Bronchial epithelial cell (primary cell): ENCODE measurements around the gene CTPS2. TPM values are rescaled to one million over a fixed set of nuclear protein-coding genes. Genes with fewer than 3 reads are reported as not detected.
A peak's percentile ranks its signal among the peaks of the same experiment; 100 is the strongest.
"Not testable (repeated sequence)": the region's sequence is repeated elsewhere in the genome, so short reads cannot be mapped to it uniquely, and the experiment has no call there.

Experiments
- DNase-seq: peaks from one replicate; pipeline ENCODE4 v3.0.0-alpha.2; 2010; ENCODE audit warnings: low read depth
- FAIRE-seq: peaks from 2 replicates; lab custom pipeline; 2011; peaks lifted over from hg19 to GRCh38; lab: Jason Lieb, UNC
- H3K27me3 ChIP-seq: 2 replicates; pipeline ENCODE4 v1.5.1; 2011; ENCODE audit warnings: low read length; ENCODE audit not compliant: control insufficient read depth, insufficient read depth
- H3K36me3 ChIP-seq: 2 replicates; pipeline ENCODE4 v1.5.1; 2011; ENCODE audit warnings: low read length; ENCODE audit not compliant: control insufficient read depth, insufficient read depth
- H3K4me3 ChIP-seq: 2 replicates; pipeline ENCODE4 v1.5.1; 2011; ENCODE audit warnings: mild to moderate bottlenecking, low read depth, low read length, control low read depth
- total RNA-seq: library from RNA; depleted of rRNA; stranded (reverse); fragments of >200 nt; gene quantifications from 2 replicates; pipeline ENCODE4 v1.2.1, GENCODE V29; 2014
- TF ChIP-seq, protein P1 (sequence below): IDR thresholded peaks from 2 replicates; pipeline ENCODE4 v1.5.1; 2011; ENCODE audit warnings: mild to moderate bottlenecking, moderate library complexity, low read length, control low read depth, inconsistent platforms; ENCODE audit not compliant: insufficient read depth, severe bottlenecking

CTPS2 gene
- total RNA-seq, 1 donor from 2014 or later: 5.8 TPM

GRCh38 chrX:16604337-16604736 lies 108.1 kb downstream of the CTPS2 start:
- FAIRE-seq (no peak), DNase-seq (no peak)
- no peaks in the 10 kb centered on the region for H3K36me3 ChIP-seq
- TF ChIP-seq, protein P1, sequence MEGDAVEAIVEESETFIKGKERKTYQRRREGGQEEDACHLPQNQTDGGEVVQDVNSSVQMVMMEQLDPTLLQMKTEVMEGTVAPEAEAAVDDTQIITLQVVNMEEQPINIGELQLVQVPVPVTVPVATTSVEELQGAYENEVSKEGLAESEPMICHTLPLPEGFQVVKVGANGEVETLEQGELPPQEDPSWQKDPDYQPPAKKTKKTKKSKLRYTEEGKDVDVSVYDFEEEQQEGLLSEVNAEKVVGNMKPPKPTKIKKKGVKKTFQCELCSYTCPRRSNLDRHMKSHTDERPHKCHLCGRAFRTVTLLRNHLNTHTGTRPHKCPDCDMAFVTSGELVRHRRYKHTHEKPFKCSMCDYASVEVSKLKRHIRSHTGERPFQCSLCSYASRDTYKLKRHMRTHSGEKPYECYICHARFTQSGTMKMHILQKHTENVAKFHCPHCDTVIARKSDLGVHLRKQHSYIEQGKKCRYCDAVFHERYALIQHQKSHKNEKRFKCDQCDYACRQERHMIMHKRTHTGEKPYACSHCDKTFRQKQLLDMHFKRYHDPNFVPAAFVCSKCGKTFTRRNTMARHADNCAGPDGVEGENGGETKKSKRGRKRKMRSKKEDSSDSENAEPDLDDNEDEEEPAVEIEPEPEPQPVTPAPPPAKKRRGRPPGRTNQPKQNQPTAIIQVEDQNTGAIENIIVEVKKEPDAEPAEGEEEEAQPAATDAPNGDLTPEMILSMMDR: no peak
- H3K27me3 ChIP-seq: no peaks in the 10 kb centered on the region
- H3K4me3 ChIP-seq: no peak overlapping the region

- FAIRE-seq: no peak
Measured at GRCh38 chrX:16603822-16604221, 108.6 kb downstream of the CTPS2 start.

DNA sequence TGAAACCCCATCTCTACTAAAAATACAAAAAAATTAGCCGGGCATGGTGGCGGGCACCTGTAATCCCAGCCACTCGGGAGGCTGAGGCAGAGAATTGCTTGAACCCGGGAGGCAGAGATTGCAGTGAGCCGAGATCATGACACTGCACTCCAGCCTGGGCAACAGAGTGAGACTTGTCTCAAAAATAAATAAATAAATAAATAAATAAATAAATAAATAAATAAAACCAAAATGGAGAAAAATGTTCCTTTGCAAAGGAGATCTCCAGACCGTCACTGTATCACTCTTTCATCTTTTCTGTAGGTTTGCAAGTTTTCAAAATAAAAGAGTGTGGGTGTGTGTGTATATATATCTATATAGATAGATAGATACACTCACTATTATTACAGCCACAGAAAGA lies 109.2 kb downstream of the CTPS2 start:
- FAIRE-seq, H3K27me3 ChIP-seq: not testable (repeated sequence)

More at GRCh38 chrX:16603822-16604221, 108.6 kb downstream of the CTPS2 start:
- Histone ChIP-seq H3K27me3 (no peaks in the 10 kb centered on the region), H3K36me3 (no peaks in the 10 kb centered on the region), H3K4me3 (no peak overlapping the region)
- DNase-seq: peak; percentile 53
- TF ChIP-seq, protein P1: no peak

GRCh38 chrX:16601885-16602284 lies 110.6 kb downstream of the CTPS2 start:
- FAIRE-seq: no peak
- no peaks in the 10 kb centered on the region for H3K36me3 ChIP-seq
- H3K27me3 ChIP-seq: no peaks in the 10 kb centered on the region
- H3K4me3 ChIP-seq: no peak overlapping the region
- no peak for DNase-seq
- TF ChIP-seq, protein P1: no peak

More for the DNA sequence above, 109.2 kb downstream of the CTPS2 start:
- not testable (repeated sequence) for DNase-seq, H3K4me3 ChIP-seq, H3K36me3 ChIP-seq

DNA sequence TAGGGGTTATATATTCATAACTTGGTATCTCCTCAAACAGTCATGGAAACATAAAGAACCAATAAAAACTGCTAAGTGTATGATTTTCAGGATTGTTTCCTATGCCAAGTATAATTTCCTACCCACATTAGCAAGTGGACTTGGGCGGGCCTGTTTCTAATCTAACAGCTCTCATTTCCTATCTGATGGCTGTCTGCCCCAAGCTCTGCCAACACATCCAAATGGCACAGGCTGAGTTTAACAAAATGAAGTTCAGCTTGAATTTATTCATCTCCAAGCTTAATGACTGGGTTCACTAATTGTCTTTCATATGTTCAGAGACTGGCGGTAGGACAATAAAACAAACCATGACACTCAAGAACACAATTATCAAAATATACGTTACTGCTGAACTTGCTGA lies 118.0 kb downstream of the CTPS2 start:
- FAIRE-seq: no peak
- TF ChIP-seq, protein P1: no peak

GRCh38 chrX:16593801-16594200 lies 118.7 kb downstream of the CTPS2 start:
- Histone ChIP-seq H3K36me3 (no peaks in the 10 kb centered on the region), H3K4me3 (no peak overlapping the region), H3K27me3 (no peaks in the 10 kb centered on the region)
- no peak for FAIRE-seq
- TF ChIP-seq, protein P1: no peak
- DNase-seq: no peak

More for the DNA sequence above, 118.0 kb downstream of the CTPS2 start:
- no peaks in the 10 kb centered on the region for H3K36me3 ChIP-seq
- no peak for DNase-seq
- H3K27me3 ChIP-seq: no peaks in the 10 kb centered on the region
- H3K4me3 ChIP-seq: no peak overlapping the region
